Measurements from ENCODE around the gene FBXO4.
"Not testable (repeated sequence)": the region's sequence is repeated elsewhere in the genome, so short reads cannot be mapped to it uniquely, and the experiment has no call there.

The FBXO4 gene

DNA sequence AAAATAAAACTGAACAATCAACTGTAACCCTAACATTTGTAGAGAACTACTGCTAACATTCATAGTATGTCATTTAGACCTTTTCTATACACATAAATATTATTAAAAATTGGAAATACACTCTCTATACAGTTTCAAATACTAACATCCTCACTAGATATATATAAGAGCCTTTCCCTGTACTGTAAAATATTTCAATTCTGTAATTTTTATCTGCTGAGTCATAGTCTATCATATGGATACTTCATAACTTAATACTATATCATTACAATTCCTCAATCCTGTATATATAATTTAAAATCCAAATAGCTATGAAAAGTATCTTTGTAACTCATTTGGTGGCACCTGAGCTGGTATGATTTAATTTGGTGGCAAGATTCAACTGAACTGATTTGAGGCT is 55.8 kb downstream of the FBXO4 start:
- DNase-seq (ENCODE audit: low read depth, low spot score): no peak

DNA sequence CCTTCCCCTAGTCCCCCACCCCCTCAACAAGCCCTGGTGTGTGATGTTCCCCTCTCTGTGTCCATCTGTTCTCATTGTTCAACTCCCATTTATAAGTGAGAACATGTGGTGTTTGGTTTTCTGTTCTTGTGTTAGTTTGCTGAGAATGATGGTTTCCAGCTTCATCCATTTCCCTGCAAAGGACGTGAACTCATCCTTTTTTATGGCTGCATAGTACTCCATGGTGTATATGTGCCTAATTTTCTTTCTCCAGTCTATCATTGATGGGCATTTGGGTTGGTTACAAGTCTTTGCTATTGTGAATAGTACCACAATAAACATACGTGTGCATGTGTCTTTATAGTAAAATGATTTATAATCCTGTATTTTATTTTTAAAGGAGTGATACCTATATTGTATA is 57.8 kb downstream of the FBXO4 start:
- not testable (repeated sequence) for DNase-seq (ENCODE audit: low read depth, low spot score)

DNA sequence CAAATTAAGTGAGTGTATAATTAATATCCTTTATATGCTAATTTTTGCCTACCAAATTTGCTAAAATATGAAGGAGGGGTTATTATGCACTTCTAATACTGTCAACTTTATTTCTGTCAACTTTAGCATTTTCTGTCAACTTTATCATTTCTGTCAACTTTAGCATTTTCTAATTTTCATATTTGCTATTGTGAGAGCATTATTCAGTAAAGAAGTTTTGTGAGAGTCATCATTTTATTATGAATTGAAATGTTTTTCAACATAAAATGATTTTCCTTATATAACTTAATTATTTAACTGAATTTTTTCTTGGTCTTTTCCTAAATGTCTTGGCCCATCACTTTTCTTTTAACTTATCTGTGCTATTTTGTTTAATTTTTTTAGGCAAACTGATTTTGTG is 58.2 kb downstream of the FBXO4 start:
- no peak for DNase-seq (ENCODE audit: low read depth, low spot score)

DNA sequence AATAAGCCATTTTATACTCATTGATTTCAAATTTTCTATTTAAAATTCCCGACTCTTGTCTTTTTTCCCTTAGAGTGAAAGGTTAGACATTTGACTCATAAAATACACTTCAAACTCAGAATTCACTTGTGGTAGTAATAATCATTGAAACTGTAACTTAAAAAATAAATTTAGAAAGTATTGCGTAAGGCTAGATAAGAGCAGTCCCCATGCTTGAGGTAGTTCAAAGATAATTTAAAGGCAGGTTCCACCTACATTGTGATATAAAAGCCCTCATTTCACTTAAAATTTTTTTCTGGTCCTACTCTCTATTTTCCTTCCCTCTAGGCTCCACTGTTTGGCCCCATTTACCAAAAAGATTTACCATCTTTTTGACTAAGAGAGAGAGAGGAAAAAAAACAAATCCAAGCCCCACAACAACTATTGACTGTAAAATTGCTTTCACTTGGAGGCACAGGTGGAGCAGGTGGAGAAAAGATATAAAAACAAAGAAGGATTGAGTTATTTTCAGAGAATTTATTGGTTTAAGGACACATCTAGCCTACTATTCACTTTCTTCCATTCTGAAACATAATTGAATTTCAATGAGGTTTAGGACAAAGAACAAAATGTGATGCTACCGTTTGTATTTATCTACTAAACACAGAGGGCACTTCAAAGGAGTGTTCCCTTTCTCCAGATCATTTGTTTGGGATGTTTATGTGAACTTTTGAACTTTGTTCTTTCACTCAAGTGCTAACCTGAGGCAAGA is 61.0 kb downstream of the FBXO4 start:
- no peak for DNase-seq (ENCODE audit: low read depth, low spot score)
